Adrenal gland (tissue), 12 donors: ENCODE measurements around the gene COX4I1. TPM values are rescaled to one million over a fixed set of nuclear protein-coding genes. Genes with fewer than 3 reads are reported as not detected.

Experiments used
- DNase-seq, 7 donors: peaks; one replicate each; pipeline ENCODE4 v3.0.0-alpha.2; 2019 to 2020
- H3K27ac ChIP-seq, 5 donors: fragments of 200-600 bp; sonication (generic) in 4 of 5; 1 replicate in 3 of 5; 2 replicates in 2 of 5; pipeline versions ENCODE4 v1.5.1 to v1.8.0; 2016 to 2020; ENCODE audit warnings: mild to moderate bottlenecking in 1 of 5
- H3K27me3 ChIP-seq: fragments of 200-600 bp; 2 replicates; pipeline ENCODE4 v1.8.0; 2021
- H3K36me3 ChIP-seq, 2 donors: fragments of 200-600 bp; replicated peaks in 1 of 2; 1 replicate in 1 of 2; 2 replicates in 1 of 2; pipeline versions ENCODE4 v1.5.1 to v1.8.0; 2018 to 2022
- H3K4me1 ChIP-seq, 2 donors: fragments of 200-600 bp; replicated peaks in 1 of 2; 1 replicate in 1 of 2; 2 replicates in 1 of 2; pipeline versions ENCODE4 v1.5.1 to v1.8.0; 2018 to 2021
- H3K4me3 ChIP-seq, 4 donors: fragments of 200-600 bp; sonication (generic) in 3 of 4; one replicate each; pipeline ENCODE4 v1.5.1; 2016 to 2018
- H3K9me3 ChIP-seq, 3 donors: fragments of 200-600 bp; sonication (generic) in 1 of 3; replicated peaks in 1 of 3; 1 replicate in 2 of 3; 2 replicates in 1 of 3; pipeline versions ENCODE4 v1.5.1 to v1.8.0; 2016 to 2021
- CTCF ChIP-seq, 6 experiments: fragments of 450-650 bp in 4 of 6; fragments of 200-600 bp in 2 of 6; sonication (generic) in 1 of 6; IDR thresholded peaks; 1 replicate in 5 of 6; 2 replicates in 1 of 6; pipeline versions ENCODE4 v1.5.1 to v1.8.0; 2016 to 2021; ENCODE audit warnings: antibody characterized with exemption in 6 of 6, mild to moderate bottlenecking in 2 of 6, moderate library complexity in 1 of 6
- POLR2A ChIP-seq, 2 donors: fragments of 450-650 bp; IDR thresholded peaks; one replicate each; pipeline ENCODE4 v1.6.1; 2017; ENCODE audit warnings: antibody characterized with exemption in 2 of 2, mild to moderate bottlenecking in 2 of 2, moderate library complexity in 1 of 2
- WGBS, 4 donors: extraction: QIAGEN DNeasy Blood & Tissue Kit in 2 of 4; methylation state at CpG; one replicate each; pipeline versions ENCODE4 v1.1.5 to v1.1.7; 2013 to 2017; 5-methylcytosine and 5-hydroxymethylcytosine counted together
- intact Hi-C, 2 donors: fragments of 100-400 bp; cut with DNase I; formaldehyde crosslinking; loops; one replicate each; pipeline versions ENCODE4 v1.14.1 to v1.15.0; 2022 to 2023
- polyA plus RNA-seq, 3 donors: library from polyadenylated mRNA; stranded (reverse); fragments of 200-250 nt in 2 of 3; fragments of 350-450 nt in 1 of 3; fragmentation: Illumina TruSeq in 1 of 3; extraction: RNeasy Lipid Tissue Mini Kit (QIAGEN cat#74804) in 1 of 3; gene quantifications; one replicate each; pipeline ENCODE4 v1.2.3, GENCODE V29; 2013 to 2014
- total RNA-seq, 9 donors: library from RNA; depleted of rRNA in 4 of 9; stranded (reverse); fragments of >200 nt in 4 of 9; fragments of 120-200 nt in 1 of 9; fragmentation: NEBNext Ultra II Directional in 1 of 9; extraction: Animal tissue kit (Norgen Biotek cat#: 25700) in 1 of 9; gene quantifications; one replicate each; pipeline versions ENCODE4 v1.1.0 to v1.2.4, GENCODE V29; 2013 to 2023
- donor health status: healthy with polysubstance abuse.
- donor health status: Bipolar disorder and iron deficiency.
- donor health status: DM: yes; HTN: yes; CAD: no.
- donor health status: DM: no; HTN: no; CAD: no.
- donor health status: DM: no; HTN: no; CAD: no.
- donor health status: DM: yes; HTN: yes; CAD: no.

Gene COX4I1
- total and polyA plus RNA-seq, 12 donors, result 466 to 1,628 (median 536) TPM

DNA sequence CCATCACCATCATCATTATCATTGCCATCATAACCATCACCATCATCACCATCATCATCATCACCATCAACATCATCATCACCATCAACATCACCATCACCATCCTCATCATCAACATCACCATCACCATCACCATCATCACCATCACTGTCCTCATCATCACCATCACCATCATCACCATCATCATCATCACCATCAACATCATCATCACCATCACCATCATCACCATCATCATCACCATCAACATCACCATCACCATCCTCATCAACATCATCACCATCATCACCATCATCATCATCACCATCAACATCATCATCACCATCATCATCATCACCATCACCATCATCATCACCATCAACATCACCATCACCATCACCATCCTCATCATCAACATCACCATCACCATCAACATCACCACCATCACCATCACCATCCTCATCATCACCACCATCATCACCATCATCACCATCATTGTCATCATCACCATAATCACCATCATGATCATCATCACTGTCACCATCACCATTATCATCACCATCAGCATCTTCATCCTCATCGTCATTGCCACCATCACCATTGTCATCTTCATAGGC is 23.9 kb downstream of the COX4I1 start:
- Histone ChIP-seq H3K4me3 (no peak overlapping the region), H3K27ac (no peak overlapping the region), H3K9me3 (no peaks in the 10 kb centered on the region), H3K4me1 (no peaks in the 10 kb centered on the region), H3K27me3 (no peaks in the 10 kb centered on the region), H3K36me3 (no peaks in the 10 kb centered on the region)
- DNase-seq, result no peak
- 93 to 100% (median 96%) methylated on average over 1 of the region's 1 CpG for WGBS, 4 donors
- no peak for TF ChIP-seq CTCF (IDR thresholded peaks at IDR 0.05)
- no peak for TF ChIP-seq POLR2A (IDR thresholded peaks at IDR 0.05)
- intact Hi-C loops, result loop anchor here (5.0 to 10.0 kb wide), 2 partner anchors 194 to 691 kb away; partner anchors contain the start of gene FOXF1 (in 1 of the 2)

DNA sequence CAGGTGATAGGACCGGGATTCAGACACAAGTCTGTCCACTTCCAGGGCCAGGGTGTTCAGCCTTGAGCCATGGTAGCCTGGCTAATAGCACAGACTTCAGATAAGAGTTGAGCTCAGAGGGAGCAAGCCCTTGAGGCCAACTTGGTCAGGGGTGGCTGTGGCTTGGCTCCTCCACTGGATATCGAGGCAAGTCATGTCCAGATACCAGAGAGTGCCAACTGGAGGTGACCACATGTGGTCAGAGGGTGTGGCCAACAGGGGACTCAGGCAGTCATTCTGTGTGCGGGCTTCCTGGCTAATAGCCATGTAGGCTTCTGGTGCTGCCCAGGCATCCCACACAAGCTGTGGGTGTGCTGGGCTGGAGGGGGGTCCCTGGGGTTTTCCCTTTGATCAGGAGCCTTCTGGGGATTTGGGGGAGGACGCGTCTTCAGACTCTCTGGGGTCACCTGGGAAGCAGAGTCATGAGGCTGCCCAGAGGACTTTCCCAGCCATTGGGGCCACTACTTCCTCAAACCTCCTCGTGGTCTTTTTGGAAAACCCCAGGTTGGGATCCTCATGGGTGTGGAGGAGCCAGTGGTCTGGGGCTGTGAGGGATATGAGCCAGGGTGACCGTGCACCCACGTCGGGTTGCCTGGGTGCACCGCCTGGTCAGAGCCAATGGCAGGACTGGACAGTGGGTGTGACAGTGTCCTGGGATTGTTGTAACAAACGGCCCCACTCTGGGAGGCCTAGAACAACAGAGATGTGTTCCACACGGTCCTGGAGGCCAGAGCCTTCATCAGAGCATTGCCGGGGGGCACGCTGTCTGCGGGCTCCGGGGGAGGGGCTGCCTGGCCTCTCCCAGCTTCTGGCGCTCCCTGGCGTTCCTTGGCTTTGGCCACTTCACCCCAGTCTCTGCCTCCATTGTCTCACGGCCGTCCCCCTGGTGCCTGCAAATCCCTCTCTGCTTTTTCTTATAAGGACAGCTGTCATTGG is 25.0 kb downstream of the COX4I1 start:
- Histone ChIP-seq H3K27ac (no peak overlapping the region), H3K36me3 (no peaks in the 10 kb centered on the region), H3K4me1 (no peaks in the 10 kb centered on the region), H3K9me3 (no peaks in the 10 kb centered on the region), H3K27me3 (no peaks in the 10 kb centered on the region), H3K4me3 (no peak overlapping the region)
- no peak for DNase-seq
- no peak for TF ChIP-seq CTCF (IDR thresholded peaks at IDR 0.05)
- no peak for TF ChIP-seq POLR2A (IDR thresholded peaks at IDR 0.05)
- 74 to 84% (median 79%) methylated on average over 12 to 20 of the region's 20 CpGs for WGBS, 4 donors
- intact Hi-C loops, result loop anchor here (5.0 to 10.0 kb wide), 3 partner anchors 163 to 690 kb away; partner anchors contain the start of gene FOXF1 (in 1 of the 2)

DNA sequence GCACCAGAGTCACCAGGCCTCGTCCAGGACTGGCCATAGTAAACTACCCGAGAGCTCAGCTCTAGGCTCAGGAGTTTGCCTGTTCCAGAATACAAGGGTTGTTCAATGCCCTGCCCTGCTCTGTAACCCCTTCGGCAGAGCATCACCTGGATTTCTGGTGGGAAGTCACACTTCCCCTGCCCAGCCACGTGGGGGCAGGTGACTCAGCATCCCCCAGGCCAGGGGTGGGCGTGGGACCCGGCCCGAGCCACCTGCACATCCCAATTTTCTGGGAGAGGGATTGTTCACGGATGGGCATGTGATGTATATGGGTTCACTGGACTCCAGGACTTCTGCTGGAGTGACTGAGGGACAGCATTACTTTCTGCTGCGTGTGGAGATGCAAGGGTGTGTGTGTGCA is 25.8 kb downstream of the COX4I1 start:
- H3K4me3 ChIP-seq, result no peak overlapping the region
- no peak for DNase-seq
- H3K27ac ChIP-seq, result no peak overlapping the region
- H3K4me1 ChIP-seq, result no peaks in the 10 kb centered on the region
- intact Hi-C loops, result loop anchor here in 1 of 2 donors (5.0 to 10.0 kb wide), 2 partner anchors 162 to 689 kb away; partner anchors contain the start of gene FOXF1
- no peaks in the 10 kb centered on the region for H3K9me3 ChIP-seq
- 60 to 69% (median 66%) methylated on average over 2 to 9 of the region's 9 CpGs for WGBS, 4 donors
- no peak for TF ChIP-seq CTCF (IDR thresholded peaks at IDR 0.05)
- TF ChIP-seq POLR2A (IDR thresholded peaks at IDR 0.05), result no peak
- H3K27me3 ChIP-seq, result no peaks in the 10 kb centered on the region
- H3K36me3 ChIP-seq, result no peaks in the 10 kb centered on the region

DNA sequence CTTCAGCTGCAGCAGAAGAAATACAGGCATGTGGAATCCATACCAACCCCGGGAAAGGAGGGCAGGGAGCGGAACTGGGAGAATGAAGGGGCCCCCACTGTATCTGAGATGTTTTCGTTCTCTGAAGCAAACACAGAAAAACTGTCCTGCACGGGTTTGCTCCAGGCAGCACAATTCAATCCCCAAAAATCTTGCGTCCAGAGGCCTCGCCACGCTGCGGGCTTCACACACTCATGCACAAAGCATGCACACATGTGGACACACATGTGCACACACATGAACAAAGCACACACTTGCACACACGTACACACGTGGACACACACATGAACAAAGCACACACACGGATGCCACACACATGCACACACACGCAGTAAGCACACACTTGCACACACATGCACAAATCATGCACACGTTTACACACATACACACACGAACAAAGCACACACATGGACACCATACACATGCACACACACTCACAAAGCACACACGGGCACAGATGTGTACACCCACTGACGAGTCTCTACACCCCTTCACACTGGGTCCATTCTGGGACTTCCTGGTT is 27.3 kb downstream of the COX4I1 start:
- H3K9me3 ChIP-seq, result no peaks in the 10 kb centered on the region
- H3K36me3 ChIP-seq, result no peaks in the 10 kb centered on the region
- no peaks in the 10 kb centered on the region for H3K27me3 ChIP-seq
- H3K4me1 ChIP-seq, result no peaks in the 10 kb centered on the region
- TF ChIP-seq CTCF (IDR thresholded peaks at IDR 0.05) (no peak), POLR2A (IDR thresholded peaks at IDR 0.05) (no peak)
- 74 to 86% (median 80%) methylated on average over 16 of the region's 16 CpGs for WGBS, 4 donors
- DNase-seq, result no peak
- no peak overlapping the region for H3K27ac ChIP-seq
- no peak overlapping the region for H3K4me3 ChIP-seq
- intact Hi-C loops, result loop anchor here in 1 of 2 donors (5.0 to 10.0 kb wide), 2 partner anchors 161 to 688 kb away; partner anchors contain the start of gene FOXF1
